WTC11 (cell line): Measurements from ENCODE around the gene NAALADL1. TPM values are rescaled to one million over a fixed set of nuclear protein-coding genes. Genes with fewer than 3 reads are reported as not detected.

Experiments used
- ATAC-seq: fragments of 200-7000 bp; cut with Tn5 transposase; 2 replicates; pipeline ENCODE4 v1.10.0; 2021; ENCODE audit warnings: mild to moderate bottlenecking, moderate library complexity
- CTCF ChIA-PET: fragments of 300-600 bp; sonication (Branson Sonifier 250); formaldehyde crosslinking; loops from one replicate; lab custom pipeline; 2021; ENCODE audit warnings: antibody characterized with exemption; lab: Charles Lee
- POLR2A ChIA-PET: fragments of 350-600 bp; sonication (Branson Sonifier 250); formaldehyde crosslinking; loops from one replicate; lab custom pipeline; 2021; ENCODE audit warnings: antibody characterized with exemption; lab: Charles Lee
- DNase-seq: peaks from one replicate; pipeline ENCODE4 v3.0.0; 2021; ENCODE audit warnings: low spot score
- H3K27ac Mint-ChIP-seq: 2 replicates; pipeline ENCODE4 v1.8.0; 2021; ENCODE audit warnings: mixed read lengths
- H3K27me3 Mint-ChIP-seq: 2 replicates; pipeline ENCODE4 v1.8.0; 2021; ENCODE audit warnings: low read depth, mild to moderate bottlenecking, moderate library complexity, mixed read lengths
- H3K36me3 Mint-ChIP-seq: 2 replicates; pipeline ENCODE4 v1.8.0; 2021; ENCODE audit warnings: mixed read lengths
- H3K4me1 Mint-ChIP-seq: 2 replicates; pipeline ENCODE4 v1.8.0; 2022; ENCODE audit warnings: mixed read lengths
- H3K4me3 Mint-ChIP-seq: 2 replicates; pipeline ENCODE4 v1.8.0; 2021; ENCODE audit warnings: mild to moderate bottlenecking, moderate library complexity, mixed read lengths
- H3K9me3 Mint-ChIP-seq: 2 replicates; pipeline ENCODE4 v1.8.0; 2021; ENCODE audit warnings: mixed read lengths
- CBFB ChIP-seq: sonication (generic); formaldehyde crosslinking; IDR thresholded peaks from 2 replicates; pipeline ENCODE4 v1.8.1; 2022; ENCODE audit warnings: mild to moderate bottlenecking, low read depth, missing genetic modification reagents
- ETV6 ChIP-seq: sonication (generic); formaldehyde crosslinking; IDR thresholded peaks from 2 replicates; pipeline ENCODE4 v1.8.1; 2022; ENCODE audit warnings: mild to moderate bottlenecking, missing genetic modification reagents
- FOXK1 ChIP-seq: sonication (generic); formaldehyde crosslinking; IDR thresholded peaks from 2 replicates; pipeline ENCODE4 v1.8.0; 2022; ENCODE audit warnings: mild to moderate bottlenecking, moderate library complexity, missing genetic modification reagents
- GABPB1 ChIP-seq: sonication (generic); formaldehyde crosslinking; IDR thresholded peaks from 2 replicates; pipeline ENCODE4 v1.8.1; 2023; ENCODE audit warnings: mild to moderate bottlenecking, missing genetic modification reagents
- HMGXB4 ChIP-seq: sonication (generic); formaldehyde crosslinking; IDR thresholded peaks from 2 replicates; pipeline ENCODE4 v1.8.1; 2023; ENCODE audit warnings: mild to moderate bottlenecking, moderate library complexity, missing genetic modification reagents
- SMAD3 ChIP-seq: sonication (generic); formaldehyde crosslinking; IDR thresholded peaks from 2 replicates; pipeline ENCODE4 v1.8.0; 2022; ENCODE audit warnings: missing genetic modification reagents, mild to moderate bottlenecking, borderline replicate concordance
- ZBTB21 ChIP-seq: sonication (generic); formaldehyde crosslinking; IDR thresholded peaks from 2 replicates; pipeline ENCODE4 v1.8.1; 2023; ENCODE audit warnings: mild to moderate bottlenecking, missing genetic modification reagents, borderline replicate concordance
- ZMAT4 ChIP-seq: fragments of 250-450 bp; sonication (Bioruptor Pico); IDR thresholded peaks from 2 replicates; pipeline ENCODE4 v1.9.0; 2021; ENCODE audit warnings: mild to moderate bottlenecking
- ZNF121 ChIP-seq: sonication (generic); formaldehyde crosslinking; IDR thresholded peaks from 2 replicates; pipeline ENCODE4 v1.8.0; 2023; ENCODE audit warnings: missing genetic modification reagents
- ZNF263 ChIP-seq: sonication (generic); formaldehyde crosslinking; IDR thresholded peaks from 2 replicates; pipeline ENCODE4 v1.8.1; 2022; ENCODE audit warnings: low read depth, mild to moderate bottlenecking, moderate library complexity, missing genetic modification reagents
- ZNF425 ChIP-seq: fragments of 250-450 bp; sonication (Bioruptor Pico); conservative IDR thresholded peaks from 2 replicates; pipeline ENCODE4 v1.9.0; 2021; ENCODE audit warnings: mild to moderate bottlenecking
- ZNF532 ChIP-seq: fragments of 250-450 bp; sonication (Bioruptor Pico); IDR thresholded peaks from 2 replicates; pipeline ENCODE4 v1.9.0; 2021; ENCODE audit warnings: mild to moderate bottlenecking, borderline replicate concordance
- ZNF671 ChIP-seq: fragments of 250-450 bp; sonication (Bioruptor Pico); IDR thresholded peaks from 2 replicates; pipeline ENCODE4 v1.8.0; 2021; ENCODE audit warnings: mild to moderate bottlenecking
- ZSCAN18 ChIP-seq: fragments of 250-450 bp; sonication (Bioruptor Pico); IDR thresholded peaks from 2 replicates; pipeline ENCODE4 v2.1.2; 2022; ENCODE audit warnings: mild to moderate bottlenecking, moderate library complexity
- total RNA-seq: library from RNA; stranded (reverse); gene quantifications from 3 replicates; pipeline ENCODE4 v1.2.3, GENCODE V29; 2021

Gene NAALADL1
- total RNA-seq, 1 experiment from 2014 or later = 4.5 TPM

- TF ChIP-seq ZNF425 (CRISPR knock-in tag) (no peak), ZNF263 (no peak), SMAD3 (no peak), ZSCAN18 (CRISPR knock-in tag) (no peak), GABPB1 (CRISPR knock-in tag) (no peak), CBFB (CRISPR knock-in tag) (no peak), HMGXB4 (no peak), ZNF671 (no peak), FOXK1 (no peak)
Observed at GRCh38 chr11:65047581-65048422, 10.6 kb downstream of the NAALADL1 start (continued).

- Mint-ChIP-seq H3K27ac (no peak overlapping the region), H3K9me3 (no peaks in the 10 kb centered on the region), H3K27me3 (no peaks in the 10 kb centered on the region), H3K4me1 (peaks cover 21% of the 10 kb centered on the region), H3K36me3 (peaks cover 5% of the 10 kb centered on the region), H3K4me3 (no peak overlapping the region)
- ChIA-PET POLR2A (no interaction called here), CTCF (interaction anchor here (1.1 to 2.7 kb wide), 2 partner anchors 32 to 37 kb away, joined by 3 to 8 read pairs; partner anchors contain the start of gene ARL2)
- no peak for ATAC-seq
- no peak for DNase-seq
- TF ChIP-seq ZBTB21 (no peak), ZNF425 (CRISPR knock-in tag) (no peak), ZMAT4 (CRISPR knock-in tag) (no peak), ZNF121 (CRISPR knock-in tag) (no peak)
Observed at GRCh38 chr11:65045728-65046127, 12.6 kb downstream of the NAALADL1 start.

GRCh38 chr11:65045061-65045460, 13.3 kb downstream of the NAALADL1 start:
- Mint-ChIP-seq H3K27me3 (no peaks in the 10 kb centered on the region), H3K4me1 (peaks cover 21% of the 10 kb centered on the region), H3K36me3 (peaks cover 5% of the 10 kb centered on the region), H3K9me3 (no peaks in the 10 kb centered on the region), H3K27ac (no peak overlapping the region), H3K4me3 (no peak overlapping the region)
- CTCF ChIA-PET = interaction anchor here (1.1 to 2.7 kb wide), 2 partner anchors 31 to 38 kb away, joined by 3 to 8 read pairs; partner anchors contain the start of gene ARL2
- no peak for DNase-seq
- TF ChIP-seq ETV6 (CRISPR knock-in tag) = no peak
- TF ChIP-seq ZNF263 = no peak
- no peak for TF ChIP-seq ZNF532
- TF ChIP-seq ZSCAN18 (CRISPR knock-in tag) = no peak
- no peak for ATAC-seq
- POLR2A ChIA-PET = interaction anchor here (0.6 kb wide), 1 partner anchor 14 kb away, joined by 3 read pairs; no protein-coding TSS in a partner anchor
